Measurements from ENCODE around the gene LIPE. TPM values are rescaled to one million over a fixed set of nuclear protein-coding genes. Genes with fewer than 3 reads are reported as not detected.

Gene LIPE
- total and polyA plus RNA-seq, 7 donors, result 5.3 to 27.7 (median 9.3) TPM

DNA sequence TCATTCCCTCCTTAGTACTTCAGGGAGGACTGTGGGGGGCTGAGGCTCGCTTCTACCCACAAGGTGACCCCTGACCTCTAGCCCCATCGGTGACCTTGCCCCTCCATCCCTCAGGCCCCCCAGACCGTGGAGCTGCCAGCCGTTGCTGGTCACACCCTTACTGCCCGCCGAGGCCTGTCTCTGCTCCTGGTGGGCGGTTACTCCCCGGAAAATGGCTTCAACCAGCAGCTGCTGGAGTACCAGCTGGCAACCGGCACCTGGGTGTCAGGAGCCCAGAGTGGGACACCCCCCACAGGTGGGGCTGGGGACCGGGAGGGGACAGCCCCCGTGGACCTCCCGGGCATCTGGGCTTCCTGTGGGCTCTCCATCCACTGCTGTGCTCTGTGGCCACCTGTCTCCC is 69.9 kb downstream of the LIPE start:
- no peaks in the 10 kb centered on the region for H3K9me3 ChIP-seq

DNA sequence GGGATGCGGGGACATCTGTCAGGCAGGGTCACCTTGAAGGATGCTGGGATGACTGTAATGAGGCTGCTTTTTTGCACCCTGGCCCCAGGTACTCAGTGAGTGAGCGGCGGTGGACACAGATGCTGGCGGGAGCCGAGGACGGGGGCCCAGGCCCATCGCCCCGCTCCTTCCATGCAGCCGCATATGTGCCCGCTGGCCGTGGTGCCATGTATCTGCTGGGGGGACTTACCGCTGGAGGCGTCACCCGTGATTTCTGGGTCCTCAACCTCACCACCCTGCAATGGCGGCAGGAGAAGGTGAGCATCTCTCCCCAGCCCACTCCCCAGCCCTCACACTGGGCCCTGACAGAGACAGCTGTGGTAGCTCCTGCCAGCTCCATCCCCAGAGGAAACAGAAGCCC is 70.5 kb downstream of the LIPE start:
- WGBS, 3 donors, result 97 to 98% (median 97%) methylated on average over 15 of the region's 15 CpGs

More for the DNA sequence above, 69.9 kb downstream of the LIPE start:
- intact Hi-C loops (cut with DNase I), result no loop called here
- no peak for DNase-seq
- 85 to 86% (median 85%) methylated on average over 12 of the region's 12 CpGs for WGBS, 3 donors
- Histone ChIP-seq H3K4me1 (no peaks in the 10 kb centered on the region), H3K27me3 (ENCODE audit: insufficient read depth in 3 of 3, low read length in 2 of 3) (no peaks in the 10 kb centered on the region), H3K4me3 (no peak overlapping the region), H3K36me3 (ENCODE audit: insufficient read depth in 1 of 2, low read depth in 1 of 2) (peaks cover 3 to 88% of the 10 kb centered on the region in 2 donors), H3K27ac (no peak overlapping the region)
- no peak for TF ChIP-seq CTCF (IDR thresholded peaks at IDR 0.05)
- no peak for ATAC-seq

GRCh38 chr19:42355896-42356295 is 71.3 kb downstream of the LIPE start:
- no peak for TF ChIP-seq CTCF (IDR thresholded peaks at IDR 0.05)
- DNase-seq, result no peak
- no peak for ATAC-seq
- 93 to 96% (median 95%) methylated on average over 9 to 12 of the region's 12 CpGs for WGBS, 3 donors
- intact Hi-C loops (cut with DNase I), result no loop called here
- Histone ChIP-seq H3K9me3 (no peaks in the 10 kb centered on the region), H3K27ac (no peak overlapping the region), H3K4me1 (no peaks in the 10 kb centered on the region), H3K4me3 (no peak overlapping the region), H3K27me3 (ENCODE audit: insufficient read depth in 3 of 3, low read length in 2 of 3) (no peaks in the 10 kb centered on the region), H3K36me3 (ENCODE audit: insufficient read depth in 1 of 2, low read depth in 1 of 2) (peaks cover 3 to 90% of the 10 kb centered on the region in 2 donors)

More for the DNA sequence above, 70.5 kb downstream of the LIPE start:
- ATAC-seq (no peak), DNase-seq (no peak)
- no peak overlapping the region for H3K4me3 ChIP-seq
- H3K36me3 ChIP-seq (ENCODE audit: insufficient read depth in 1 of 2, low read depth in 1 of 2), result peaks cover 3 to 88% of the 10 kb centered on the region in 2 donors
- no peaks in the 10 kb centered on the region for H3K4me1 ChIP-seq
- intact Hi-C loops (cut with DNase I), result no loop called here
- H3K27me3 ChIP-seq (ENCODE audit: insufficient read depth in 3 of 3, low read length in 2 of 3), result no peaks in the 10 kb centered on the region
- TF ChIP-seq CTCF (IDR thresholded peaks at IDR 0.05), result no peak
- no peak overlapping the region for H3K27ac ChIP-seq
- no peaks in the 10 kb centered on the region for H3K9me3 ChIP-seq

DNA sequence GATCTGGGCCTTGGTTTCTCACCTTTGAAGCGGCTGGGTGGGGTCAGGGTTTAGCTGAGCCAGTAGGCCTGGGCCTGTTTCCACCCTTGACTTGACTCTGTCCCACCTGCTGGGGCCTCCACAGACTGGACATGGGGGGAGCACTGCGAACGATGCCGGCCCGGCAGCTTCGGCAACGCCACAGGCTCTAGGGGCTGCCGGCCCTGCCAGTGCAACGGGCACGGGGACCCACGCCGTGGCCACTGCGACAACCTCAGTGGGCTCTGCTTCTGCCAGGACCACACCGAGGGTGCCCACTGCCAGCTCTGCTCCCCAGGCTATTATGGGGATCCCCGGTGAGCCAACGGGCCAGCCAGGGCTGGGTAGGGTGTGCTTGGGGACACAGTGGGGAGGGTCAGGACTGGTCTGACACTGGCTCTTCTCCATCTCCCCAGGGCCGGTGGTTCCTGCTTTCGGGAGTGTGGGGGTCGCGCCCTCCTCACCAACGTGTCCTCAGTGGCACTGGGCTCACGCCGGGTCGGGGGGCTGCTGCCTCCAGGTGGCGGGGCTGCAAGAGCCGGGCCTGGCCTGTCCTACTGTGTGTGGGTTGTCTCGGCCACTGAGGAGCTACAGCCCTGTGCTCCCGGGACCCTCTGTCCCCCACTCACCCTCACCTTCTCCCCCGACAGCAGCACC is 73.7 kb downstream of the LIPE start:
- Histone ChIP-seq H3K27me3 (ENCODE audit: insufficient read depth in 3 of 3, low read length in 2 of 3) (no peaks in the 10 kb centered on the region), H3K4me3 (no peak overlapping the region), H3K9me3 (no peaks in the 10 kb centered on the region), H3K36me3 (ENCODE audit: insufficient read depth in 1 of 2, low read depth in 1 of 2) (peaks cover 3 to 83% of the 10 kb centered on the region in 2 donors), H3K27ac (no peak overlapping the region), H3K4me1 (no peaks in the 10 kb centered on the region)
- no peak for ATAC-seq
- intact Hi-C loops (cut with DNase I), result no loop called here
- 92 to 94% (median 93%) methylated on average over 28 to 29 of the region's 29 CpGs for WGBS, 3 donors
- TF ChIP-seq CTCF (IDR thresholded peaks at IDR 0.05), result no peak
- DNase-seq, result no peak

Data from psoas muscle (tissue), 8 donors.